ENCODE results near the gene ACTA1.
"Not testable (repeated sequence)": the region's sequence is repeated elsewhere in the genome, so short reads cannot be mapped to it uniquely, and the experiment has no call there.

Gene ACTA1

GRCh38 chr1:229425564-229426159 lies 8.2 kb downstream of the ACTA1 start:
- no peak for TF ChIP-seq CTCF (IDR thresholded peaks at IDR 0.05; ENCODE audit: low read depth, low read length)
- no peak for TF ChIP-seq MAX (IDR thresholded peaks at IDR 0.05; ENCODE audit: low read depth, low read length)
- TF ChIP-seq POLR2A (IDR thresholded peaks at IDR 0.05; ENCODE audit: extremely low read depth, insufficient read length) = no peak
- TF ChIP-seq MYC (IDR thresholded peaks at IDR 0.05; ENCODE audit: low read depth, low read length) = no peak
- DNase-seq (ENCODE audit: low read depth) = no peak

GRCh38 chr1:229420765-229421164 lies 13.1 kb downstream of the ACTA1 start:
- TF ChIP-seq MAX (IDR thresholded peaks at IDR 0.05; ENCODE audit: low read depth, low read length) (no peak), CTCF (IDR thresholded peaks at IDR 0.05; ENCODE audit: low read depth, low read length) (no peak), MYC (IDR thresholded peaks at IDR 0.05; ENCODE audit: low read depth, low read length) (no peak), POLR2A (IDR thresholded peaks at IDR 0.05; ENCODE audit: extremely low read depth, insufficient read length) (no peak)
- no peak overlapping the region for H3K4me3 ChIP-seq (ENCODE audit: low read depth, low read length)
- no peak for DNase-seq (ENCODE audit: low read depth)

More at GRCh38 chr1:229425564-229426159, 8.2 kb downstream of the ACTA1 start:
- no peak overlapping the region for H3K4me3 ChIP-seq (ENCODE audit: low read depth, low read length)

- TF ChIP-seq MYC (IDR thresholded peaks at IDR 0.05; ENCODE audit: low read depth, low read length) = no peak
- TF ChIP-seq POLR2A (IDR thresholded peaks at IDR 0.05; ENCODE audit: extremely low read depth, insufficient read length) = no peak
- TF ChIP-seq CTCF (IDR thresholded peaks at IDR 0.05; ENCODE audit: low read depth, low read length) = no peak
- TF ChIP-seq MAX (IDR thresholded peaks at IDR 0.05; ENCODE audit: low read depth, low read length) = no peak
- no peak overlapping the region for H3K4me3 ChIP-seq (ENCODE audit: low read depth, low read length)
- DNase-seq (ENCODE audit: low read depth) = no peak
Observed at GRCh38 chr1:229420224-229420623, 13.7 kb downstream of the ACTA1 start.

GRCh38 chr1:229418586-229418985 lies 15.3 kb downstream of the ACTA1 start:
- not testable (repeated sequence) for H3K4me3 ChIP-seq (ENCODE audit: low read depth, low read length); DNase-seq (ENCODE audit: low read depth)

DNA sequence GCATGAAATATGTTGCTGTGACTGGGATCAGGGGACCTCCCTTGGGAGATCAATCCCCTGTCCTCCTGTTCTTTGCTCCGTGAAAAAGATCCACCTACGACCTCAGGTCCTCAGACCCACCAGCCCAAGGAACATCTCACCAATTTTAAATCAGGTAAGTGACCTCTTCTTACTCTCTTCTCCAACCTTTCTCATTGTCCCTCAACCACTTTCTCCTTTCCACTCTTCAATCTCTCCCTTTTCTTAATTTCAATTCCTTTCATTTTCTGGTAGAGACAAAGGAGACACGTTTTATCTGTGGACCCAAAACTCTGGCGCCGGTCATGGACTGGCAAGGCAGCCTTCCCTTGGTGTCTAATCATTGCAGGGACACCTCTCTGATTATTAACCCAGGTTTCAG lies 21.1 kb downstream of the ACTA1 start:
- not testable (repeated sequence) for DNase-seq (ENCODE audit: low read depth); H3K4me3 ChIP-seq (ENCODE audit: low read depth, low read length)

DNA sequence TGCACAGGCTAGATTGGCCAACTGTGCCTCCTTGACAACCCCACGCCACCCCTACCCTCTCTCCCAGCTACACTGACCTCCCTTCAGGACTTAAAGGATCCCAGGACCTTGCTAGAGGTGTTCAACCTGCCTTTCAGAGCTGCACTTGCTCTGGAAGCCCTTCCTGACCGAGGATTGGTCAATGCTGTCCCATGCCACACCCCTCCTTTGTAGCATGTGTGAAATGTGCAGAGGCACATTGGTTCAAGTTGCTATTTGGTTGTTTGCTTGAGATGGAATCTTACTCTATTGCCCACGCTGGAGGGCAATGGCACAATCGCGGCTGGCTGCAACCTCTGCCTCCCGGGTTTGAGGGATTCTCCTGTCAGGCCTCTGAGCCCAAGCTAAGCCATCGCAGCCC lies 21.8 kb downstream of the ACTA1 start:
- no peak for TF ChIP-seq POLR2A (IDR thresholded peaks at IDR 0.05; ENCODE audit: extremely low read depth, insufficient read length)
- TF ChIP-seq MAX (IDR thresholded peaks at IDR 0.05; ENCODE audit: low read depth, low read length) = no peak
- TF ChIP-seq MYC (IDR thresholded peaks at IDR 0.05; ENCODE audit: low read depth, low read length) = no peak
- TF ChIP-seq CTCF (IDR thresholded peaks at IDR 0.05; ENCODE audit: low read depth, low read length) = no peak
- H3K4me3 ChIP-seq (ENCODE audit: low read depth, low read length) = no peak overlapping the region
- DNase-seq (ENCODE audit: low read depth) = peak; percentile 34

DNA sequence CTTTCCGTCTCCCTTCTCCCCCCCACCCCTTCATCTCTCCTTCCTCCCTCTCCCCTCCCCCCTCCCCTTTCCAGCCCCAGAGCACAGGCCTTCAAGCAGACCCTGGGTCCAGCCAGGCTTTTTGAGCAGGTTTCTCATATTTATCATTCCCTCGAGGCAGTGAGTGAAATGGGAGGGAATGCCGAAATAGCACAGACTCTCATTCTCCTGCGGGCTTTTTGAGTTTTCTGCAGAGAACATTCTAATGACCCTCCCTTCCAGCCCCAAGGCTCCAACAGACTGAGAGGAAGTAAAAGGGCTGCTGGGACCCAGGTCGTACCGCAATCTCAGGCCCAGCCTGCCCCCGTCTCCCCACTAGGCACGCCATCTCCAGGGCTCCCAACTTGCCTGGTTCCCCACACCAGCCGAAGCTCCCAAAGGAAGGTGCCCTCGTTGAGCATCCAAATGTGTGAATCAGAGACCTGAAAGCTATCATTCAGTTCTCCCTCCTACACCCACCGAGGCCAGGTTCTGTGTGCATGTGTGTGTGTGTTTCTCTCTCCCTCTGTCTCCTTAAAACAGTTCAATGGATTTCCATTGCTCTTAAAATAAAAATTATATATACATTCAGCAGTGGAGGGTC lies 22.3 kb downstream of the ACTA1 start:
- DNase-seq (ENCODE audit: low read depth) = peak; percentile 68
- no peak for TF ChIP-seq CTCF (IDR thresholded peaks at IDR 0.05; ENCODE audit: low read depth, low read length)
- TF ChIP-seq MYC (IDR thresholded peaks at IDR 0.05; ENCODE audit: low read depth, low read length) = no peak
- TF ChIP-seq POLR2A (IDR thresholded peaks at IDR 0.05; ENCODE audit: extremely low read depth, insufficient read length) = no peak
- no peak for TF ChIP-seq MAX (IDR thresholded peaks at IDR 0.05; ENCODE audit: low read depth, low read length)
- no peak overlapping the region for H3K4me3 ChIP-seq (ENCODE audit: low read depth, low read length)
